ENCODE measurements around the gene ETS2. TPM values are rescaled to one million over a fixed set of nuclear protein-coding genes. Genes with fewer than 3 reads are reported as not detected.

The ETS2 gene
- total RNA-seq, 1 experiment from 2014 or later = 35.3 TPM

- H3K27ac ChIP-seq (ENCODE audit: insufficient read length, low read depth, low read length) = no peak overlapping the region
- no peak overlapping the region for H4K91ac ChIP-seq (ENCODE audit: insufficient read length, low read depth, low read length)
- no peaks in the 10 kb centered on the region for H3K79me1 ChIP-seq (ENCODE audit: insufficient read depth, low read depth, low read length, poor library complexity, severe bottlenecking)
- no peaks in the 10 kb centered on the region for H3K27me3 ChIP-seq (ENCODE audit: insufficient read depth, low read length)
- no peak overlapping the region for H2AFZ ChIP-seq (ENCODE audit: low read length)
- no peaks in the 10 kb centered on the region for H3K23me2 ChIP-seq (ENCODE audit: insufficient read length, low read depth, low read length, poor library complexity, severe bottlenecking)
- H3K27ac Mint-ChIP-seq = no peak overlapping the region
- no peak overlapping the region for H3K23ac ChIP-seq (ENCODE audit: insufficient read length, low read depth, low read length)
- H3K4ac ChIP-seq (ENCODE audit: low read depth, low read length) = no peak overlapping the region
- peaks cover 4% of the 10 kb centered on the region for H3K27me3 Mint-ChIP-seq (ENCODE audit: low read depth)
- no peak overlapping the region for H2BK15ac ChIP-seq (ENCODE audit: low read depth, low read length)
- no peak overlapping the region for H2AK5ac ChIP-seq (ENCODE audit: insufficient read length, low read length)
- H2BK12ac ChIP-seq (ENCODE audit: insufficient read length, low read depth, low read length) = no peak overlapping the region
- TF ChIP-seq, protein P1, sequence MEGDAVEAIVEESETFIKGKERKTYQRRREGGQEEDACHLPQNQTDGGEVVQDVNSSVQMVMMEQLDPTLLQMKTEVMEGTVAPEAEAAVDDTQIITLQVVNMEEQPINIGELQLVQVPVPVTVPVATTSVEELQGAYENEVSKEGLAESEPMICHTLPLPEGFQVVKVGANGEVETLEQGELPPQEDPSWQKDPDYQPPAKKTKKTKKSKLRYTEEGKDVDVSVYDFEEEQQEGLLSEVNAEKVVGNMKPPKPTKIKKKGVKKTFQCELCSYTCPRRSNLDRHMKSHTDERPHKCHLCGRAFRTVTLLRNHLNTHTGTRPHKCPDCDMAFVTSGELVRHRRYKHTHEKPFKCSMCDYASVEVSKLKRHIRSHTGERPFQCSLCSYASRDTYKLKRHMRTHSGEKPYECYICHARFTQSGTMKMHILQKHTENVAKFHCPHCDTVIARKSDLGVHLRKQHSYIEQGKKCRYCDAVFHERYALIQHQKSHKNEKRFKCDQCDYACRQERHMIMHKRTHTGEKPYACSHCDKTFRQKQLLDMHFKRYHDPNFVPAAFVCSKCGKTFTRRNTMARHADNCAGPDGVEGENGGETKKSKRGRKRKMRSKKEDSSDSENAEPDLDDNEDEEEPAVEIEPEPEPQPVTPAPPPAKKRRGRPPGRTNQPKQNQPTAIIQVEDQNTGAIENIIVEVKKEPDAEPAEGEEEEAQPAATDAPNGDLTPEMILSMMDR (conservative IDR thresholded peaks at IDR 0.05) = no peak
- H3K9me3 Mint-ChIP-seq = peaks cover 0 to under 1% of the 10 kb centered on the region in 2 experiments; a peak in 1 of 5 replicates
- H2BK20ac ChIP-seq (ENCODE audit: low read depth, low read length, poor library complexity, severe bottlenecking) = no peak overlapping the region
- H3K79me2 ChIP-seq (ENCODE audit: insufficient read depth, low read length) = no peaks in the 10 kb centered on the region
- H3K4me2 ChIP-seq (ENCODE audit: insufficient read depth, insufficient read length, low read length) = no peak overlapping the region
- H3K4me1 ChIP-seq (ENCODE audit: insufficient read depth, low read length) = no peaks in the 10 kb centered on the region
- no peak for DNase-seq
- no peak overlapping the region for H3K14ac ChIP-seq (ENCODE audit: insufficient read depth, low read length)
- H3K56ac ChIP-seq (ENCODE audit: insufficient read length, low read depth, low read length) = no peak overlapping the region
- H3K9me3 ChIP-seq (ENCODE audit: control insufficient read depth, low read depth, low read length) = no peaks in the 10 kb centered on the region
- H4K5ac ChIP-seq (ENCODE audit: insufficient read length, low read depth, low read length) = no peak overlapping the region
- H3K9ac ChIP-seq (ENCODE audit: extremely low read depth, insufficient read length, low read length) = no peak overlapping the region
- H3T11ph ChIP-seq (ENCODE audit: low read length) = no peak overlapping the region
- H3K36me3 Mint-ChIP-seq (ENCODE audit: insufficient read depth in 1 of 3, low read depth in 3 of 3) = no peaks in the 10 kb centered on the region
- no peak overlapping the region for H2BK5ac ChIP-seq (ENCODE audit: insufficient read length, low read length)
- no peak overlapping the region for H2BK120ac ChIP-seq (ENCODE audit: low read depth, low read length, poor library complexity, severe bottlenecking)
- H4K20me1 ChIP-seq (ENCODE audit: control insufficient read depth, insufficient read depth, insufficient read length) = no peaks in the 10 kb centered on the region
- H3K4me3 Mint-ChIP-seq = no peak overlapping the region
- no peak overlapping the region for H4K8ac ChIP-seq (replicated peaks; ENCODE audit: insufficient read length, low read depth, low read length)
- no peak overlapping the region for H3K18ac ChIP-seq (ENCODE audit: insufficient read length, low read depth, low read length)
- peaks cover 0 to 12% of the 10 kb centered on the region in 2 experiments; a peak in 1 of 4 replicates for H3K4me1 Mint-ChIP-seq
These were observed 33.1 kb upstream of the ETS2 start for GRCh38 chr21:38772646-38773045.

Measured in H9 (cell line).